T1000 (cell line): Measurements from ENCODE around the gene KRTAP12-3.
"Not testable (repeated sequence)": the region's sequence is repeated elsewhere in the genome, so short reads cannot be mapped to it uniquely, and the experiment has no call there.

Source experiments
- DNase-seq: peaks from one replicate; lab custom pipeline; 2025; ENCODE audit warnings: mixed read lengths; lab: John Stamatoyannopoulos, UW

Gene KRTAP12-3

DNA sequence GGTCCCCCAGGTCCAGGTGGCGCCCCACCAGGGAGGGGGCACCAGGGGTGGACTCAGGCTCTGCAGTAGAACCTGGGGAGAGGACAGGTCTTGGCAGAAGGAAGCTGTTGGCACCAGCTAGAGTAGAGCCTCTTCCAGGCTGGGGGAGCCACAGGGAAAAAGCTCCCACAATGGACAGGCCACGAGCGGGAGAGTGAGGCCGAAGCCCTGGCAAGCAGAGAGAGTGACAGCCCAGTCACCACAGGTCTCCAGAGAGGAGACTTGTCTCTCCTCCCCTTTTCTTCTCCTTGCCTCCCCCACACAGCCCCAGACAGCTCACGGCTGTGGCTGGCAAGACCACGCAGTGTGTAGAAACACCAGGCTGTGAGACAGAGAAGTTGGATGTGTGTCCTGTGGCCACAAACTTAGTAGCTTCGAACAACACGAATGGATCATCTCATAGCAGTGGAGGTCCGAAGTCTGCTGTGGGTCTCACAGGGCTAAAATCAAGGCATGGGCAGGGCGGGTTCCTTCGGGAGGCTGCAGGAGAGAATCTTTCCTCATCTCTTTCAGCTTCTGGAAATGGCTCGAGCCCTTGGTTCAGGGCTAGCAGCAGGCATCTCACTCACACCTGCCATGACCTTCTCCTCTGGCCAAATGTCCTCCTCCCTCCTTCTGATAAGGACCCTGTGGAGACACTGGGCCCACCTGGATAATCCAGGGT is 6.6 kb upstream of the KRTAP12-3 start:
- no peak for DNase-seq

DNA sequence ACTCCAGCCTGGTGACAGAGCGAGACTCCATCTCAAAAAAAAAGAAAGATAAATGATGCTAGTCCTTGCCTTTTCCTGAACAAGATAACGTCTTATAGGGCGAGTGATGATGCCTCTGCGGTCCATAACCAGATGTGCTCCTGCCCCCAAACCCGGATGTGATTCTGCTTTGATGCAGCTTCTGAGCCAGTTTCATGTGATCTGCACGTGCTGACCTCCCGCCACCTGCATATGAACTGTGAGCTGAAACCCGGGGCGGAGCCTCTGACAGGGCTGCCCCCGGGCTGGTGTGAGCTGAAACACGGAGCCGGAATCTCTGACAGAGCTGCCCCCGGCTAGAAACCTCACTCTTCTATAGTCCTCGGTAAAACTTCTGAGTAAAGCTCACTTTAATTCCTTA is 4.6 kb upstream of the KRTAP12-3 start:
- no peak for DNase-seq

DNA sequence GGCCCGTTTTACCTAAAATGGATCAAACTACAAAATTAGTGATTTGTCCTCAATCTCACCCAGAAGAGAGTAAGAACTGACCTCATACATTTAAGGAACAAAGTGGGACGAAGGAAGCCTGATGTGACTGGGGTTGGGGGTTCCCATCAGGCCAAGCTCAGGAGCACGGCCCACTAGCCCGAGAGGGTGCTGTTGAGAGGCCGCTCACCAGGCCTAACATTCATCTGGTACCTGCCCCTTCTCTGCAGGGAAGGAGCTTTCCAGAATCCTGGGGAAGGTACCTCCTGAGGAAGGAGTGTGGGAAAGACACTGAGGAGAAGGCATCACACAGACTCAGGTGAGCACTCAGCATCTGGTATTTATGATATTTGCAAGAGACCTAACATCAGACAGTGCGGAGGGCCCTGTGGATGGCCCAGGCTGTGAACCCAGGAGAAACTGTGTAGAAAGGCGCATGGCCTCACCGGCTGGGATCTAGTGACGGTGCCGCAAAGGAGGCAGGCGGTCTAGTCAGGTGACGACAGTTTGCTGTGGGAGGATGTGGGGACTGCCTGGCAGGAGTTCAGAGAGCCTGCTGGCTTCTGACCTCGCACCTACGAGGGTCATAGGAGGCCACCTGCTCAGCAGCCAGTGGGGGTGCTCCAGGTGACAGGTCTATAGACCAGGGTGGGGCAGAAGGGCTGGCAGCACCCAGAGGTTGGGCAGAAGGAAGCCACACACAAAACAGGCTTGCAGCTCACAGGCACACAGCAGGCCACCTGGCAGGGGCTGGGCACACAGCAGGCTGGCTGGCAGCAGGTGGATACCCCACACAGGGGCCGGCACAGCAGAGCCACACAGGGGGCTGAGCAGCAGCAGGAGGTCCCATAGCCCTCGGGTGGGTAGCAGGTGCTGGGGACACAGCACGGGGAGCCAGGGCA is 3.8 kb upstream of the KRTAP12-3 start:
- no peak for DNase-seq

DNA sequence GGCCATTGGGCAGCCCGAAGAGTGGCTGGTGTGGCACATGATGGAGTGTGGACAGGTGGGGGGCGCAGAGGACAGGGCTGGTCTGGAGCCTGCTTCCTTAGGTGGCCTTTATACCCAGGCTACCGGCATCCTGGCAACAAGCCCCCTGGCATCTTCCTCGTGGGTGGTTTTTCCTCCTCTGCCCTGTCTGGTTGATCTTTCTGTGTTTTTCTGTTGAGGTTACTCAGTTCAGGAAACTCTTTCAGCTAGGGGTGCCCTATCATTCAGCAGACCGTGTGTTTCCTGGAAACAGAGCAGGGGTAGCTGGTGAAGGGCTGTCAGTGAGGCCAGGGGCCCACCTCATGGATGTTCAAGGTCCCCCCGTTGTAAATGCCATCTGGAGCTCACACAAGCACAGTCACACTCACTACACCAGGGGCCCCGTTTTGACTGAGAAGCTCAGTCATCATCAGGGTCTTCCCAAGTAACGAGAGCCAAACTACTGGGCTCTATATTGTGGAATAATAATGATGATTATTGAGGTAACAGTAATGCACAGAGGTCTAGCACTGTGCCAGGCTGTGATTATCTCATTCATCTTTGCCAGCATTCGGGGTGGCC is 3.1 kb upstream of the KRTAP12-3 start, which contains the start of gene KRTAP12-4:
Gene KRTAP12-4, minus strand, starts transcription at position 84 of the 600 bp plus-strand sequence. Its CDS starts 45 bp downstream, at position 39.
- DNase-seq = no peak

DNA sequence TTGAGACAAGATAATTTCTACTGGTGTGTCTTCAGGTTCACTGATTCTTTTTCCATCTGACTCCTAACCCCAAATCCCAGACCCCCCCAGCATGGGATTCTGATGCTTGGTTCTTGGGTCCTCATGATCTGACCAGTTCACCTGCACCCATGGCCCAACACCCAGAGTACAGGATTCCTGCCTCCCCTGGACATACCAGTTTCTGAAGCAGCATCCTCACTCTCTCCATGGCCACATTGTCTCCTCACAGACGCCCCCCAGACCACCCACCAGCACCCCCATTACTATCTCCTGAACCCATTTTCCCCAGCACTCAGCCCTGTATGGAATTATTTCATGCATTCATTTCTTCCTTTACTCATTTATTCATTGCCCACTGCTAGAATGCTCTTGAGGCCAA is 864 bp upstream of the KRTAP12-3 start:
- no peak for DNase-seq

DNA sequence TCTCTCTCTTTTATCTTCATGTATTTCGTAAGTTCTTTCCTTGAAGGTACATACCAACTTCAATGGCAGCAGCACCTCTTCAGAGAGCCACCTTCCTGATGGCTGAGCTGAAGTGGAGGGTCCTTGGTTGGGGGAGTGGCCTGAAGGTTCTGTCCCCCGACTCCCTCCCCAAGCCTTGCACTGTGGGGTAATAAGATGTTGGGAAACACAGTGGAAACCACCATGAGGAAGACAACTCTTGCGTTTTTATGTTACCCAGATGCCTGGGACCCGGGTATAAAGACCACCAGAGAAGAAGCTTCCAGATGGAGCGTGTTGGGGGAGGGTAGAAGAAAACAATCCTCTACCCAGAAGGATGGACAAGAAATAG is 794 bp downstream of the KRTAP12-3 start:
- no peak for DNase-seq

- DNase-seq = no peak
Measured at GRCh38 chr21:44658913-44659595, 1.3 kb downstream of the KRTAP12-3 start.

GRCh38 chr21:44661567-44661966 is 3.8 kb downstream of the KRTAP12-3 start:
- DNase-seq = not testable (repeated sequence)

GRCh38 chr21:44664691-44665090 is 7.0 kb downstream of the KRTAP12-3 start:
- no peak for DNase-seq

DNA sequence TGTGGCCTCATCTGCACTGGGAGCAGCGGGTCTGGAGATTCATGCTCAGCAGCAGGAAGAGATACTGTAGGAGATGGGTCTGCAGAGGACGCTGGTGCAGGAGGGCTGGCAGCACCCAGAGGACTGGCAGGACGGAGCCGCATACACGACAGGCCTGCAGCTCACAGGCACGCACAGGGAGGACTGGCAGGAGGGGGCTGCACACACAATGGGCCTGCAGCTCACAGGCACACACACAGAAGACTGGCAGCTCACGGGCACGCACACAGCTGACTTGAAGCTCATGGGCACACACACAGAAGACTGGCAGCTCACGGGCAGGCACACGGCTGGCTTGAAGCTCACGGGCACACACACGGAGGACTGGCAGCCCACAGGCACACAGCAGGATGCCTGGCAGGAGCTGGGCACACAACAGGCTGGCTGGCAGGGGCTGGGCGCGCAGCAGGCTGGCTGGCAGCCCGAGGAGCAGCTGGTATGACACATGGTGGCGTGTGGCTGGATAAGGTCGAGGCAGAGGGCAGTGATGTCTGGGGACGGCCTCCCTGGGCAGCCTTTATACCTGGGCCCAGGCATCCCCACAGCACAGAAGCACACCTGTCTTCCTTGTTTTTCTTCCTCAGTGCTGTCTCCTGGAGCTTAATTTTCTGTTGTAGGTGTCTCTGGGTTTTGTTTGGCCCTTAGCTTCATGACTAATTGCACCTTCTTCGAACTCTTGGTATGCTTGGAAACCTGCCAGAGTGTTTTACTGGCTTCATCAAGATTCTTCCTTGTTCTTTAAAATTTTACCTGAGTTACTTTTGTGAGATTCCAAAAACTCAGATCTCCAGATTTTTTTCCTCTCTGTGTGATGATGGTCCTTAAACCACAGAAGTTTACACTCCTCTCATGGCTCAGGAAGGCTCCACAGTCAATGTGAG is 8.9 kb downstream of the KRTAP12-3 start, which contains the start of gene KRTAP12-2:
Gene KRTAP12-2, minus strand, starts transcription at position 527 of the 920 bp plus-strand sequence. Its CDS starts 41 bp downstream, at position 486.
- no peak for DNase-seq

DNA sequence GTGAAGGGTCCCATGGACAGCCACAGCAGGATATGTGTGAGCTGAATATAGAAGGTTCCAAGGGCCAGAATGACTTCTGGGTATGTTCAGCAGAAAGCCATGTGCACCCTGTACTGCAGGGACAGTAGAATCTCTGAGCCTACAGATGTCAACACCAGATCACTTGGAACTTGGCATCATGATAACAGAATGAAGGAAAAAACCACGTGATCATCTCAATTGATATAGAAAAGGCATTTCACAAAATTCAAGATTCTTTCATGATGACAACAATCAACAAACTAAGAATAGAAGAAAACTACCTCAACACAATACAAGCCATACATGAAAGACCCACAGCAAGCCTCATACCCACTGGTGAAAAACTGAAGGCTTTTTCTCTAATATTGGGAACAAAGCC is 9.9 kb downstream of the KRTAP12-3 start:
- DNase-seq = no peak

- DNase-seq = no peak
Measured at GRCh38 chr21:44670642-44671432, 13.1 kb downstream of the KRTAP12-3 start.

DNA sequence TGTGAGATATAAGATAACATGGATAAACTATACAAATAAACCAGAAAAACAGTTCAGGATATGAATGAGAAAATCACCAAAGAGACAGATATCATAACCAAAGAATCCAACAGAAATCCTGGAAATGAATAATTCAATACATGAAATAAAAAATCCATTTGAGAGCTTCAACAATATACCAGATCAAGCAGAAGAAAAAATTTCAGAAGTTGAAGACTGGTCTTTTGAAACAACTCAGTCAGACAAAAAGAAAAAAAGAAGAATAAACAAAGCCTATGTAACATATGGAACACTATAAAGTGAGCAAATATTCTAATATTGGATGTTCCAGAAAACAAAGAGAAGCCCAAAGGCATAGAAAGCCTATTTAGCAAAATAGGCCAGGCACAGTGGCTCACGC is 14.2 kb downstream of the KRTAP12-3 start:
- no peak for DNase-seq

DNA sequence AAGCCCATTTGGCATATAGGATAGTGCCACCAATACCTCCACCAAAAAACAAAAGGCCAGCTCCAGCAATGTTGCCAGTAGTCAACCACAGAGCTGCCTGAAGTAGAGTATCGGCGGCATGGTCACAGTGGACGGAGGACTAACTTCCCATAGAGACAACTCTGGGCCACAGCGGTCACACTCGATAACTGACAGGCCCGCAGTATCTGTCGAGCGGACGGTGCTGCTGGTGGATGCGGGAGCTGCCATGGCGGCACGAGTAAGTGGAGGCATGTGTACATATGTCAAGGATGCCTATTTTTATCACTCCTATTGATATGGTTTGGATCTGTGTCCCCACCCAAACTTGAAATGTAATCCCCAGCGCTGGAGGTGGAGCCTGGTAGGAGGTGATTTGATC is 20.1 kb downstream of the KRTAP12-3 start:
- DNase-seq = no peak

DNA sequence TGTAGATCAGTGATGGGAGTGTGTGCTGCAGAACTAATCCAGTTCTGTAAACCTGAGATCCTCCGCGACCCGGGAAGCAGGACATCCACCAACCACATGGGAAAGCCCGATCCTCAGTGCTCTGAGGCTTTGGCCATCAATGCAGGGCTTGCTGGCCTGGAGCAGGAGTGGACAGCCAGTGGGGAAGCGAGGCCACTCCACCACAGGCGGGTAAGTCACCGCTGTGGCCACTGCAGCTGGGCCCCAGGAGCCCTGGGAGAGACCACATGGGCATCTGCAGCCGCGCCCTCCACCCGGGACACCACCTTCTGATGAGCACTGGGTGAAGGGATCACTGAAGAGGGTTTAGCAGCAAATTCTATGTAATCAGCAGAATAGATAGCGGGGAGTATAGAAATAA is 23.4 kb downstream of the KRTAP12-3 start:
- DNase-seq = no peak

GRCh38 chr21:44681861-44682579 is 24.3 kb downstream of the KRTAP12-3 start, which contains the start of gene KRTAP12-1:
Gene KRTAP12-1, minus strand, starts transcription at chr21:44682163. Its CDS starts 40 bp downstream, at chr21:44682123.
- no peak for DNase-seq

DNA sequence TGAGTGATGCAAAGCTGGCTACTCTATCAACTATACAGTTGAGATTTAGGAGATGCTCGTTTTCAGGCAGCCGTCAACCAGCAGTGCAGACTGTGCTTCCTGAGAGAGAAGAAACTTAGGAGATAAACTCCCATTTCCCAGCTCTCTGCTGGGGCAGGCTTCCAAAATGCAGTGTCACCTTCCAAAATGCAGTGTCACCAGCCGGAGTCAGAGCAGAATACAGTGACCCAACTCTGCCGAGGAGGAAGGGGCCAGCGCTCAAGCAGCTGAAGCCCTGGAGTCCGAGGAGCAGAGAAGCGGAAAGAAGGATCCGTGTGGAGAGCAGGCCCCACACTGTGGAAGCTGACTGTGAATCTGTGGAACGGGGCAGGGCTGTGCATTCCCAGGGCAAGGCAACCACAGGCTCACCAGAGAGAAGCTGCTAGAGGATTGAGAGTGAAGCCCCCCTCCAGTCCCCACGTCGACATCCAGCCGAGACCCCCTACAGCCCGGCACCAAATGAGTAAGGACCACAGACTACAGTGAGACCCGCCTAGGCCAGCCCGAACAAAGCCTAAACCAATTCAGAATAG is 24.9 kb downstream of the KRTAP12-3 start:
- DNase-seq = no peak

DNA sequence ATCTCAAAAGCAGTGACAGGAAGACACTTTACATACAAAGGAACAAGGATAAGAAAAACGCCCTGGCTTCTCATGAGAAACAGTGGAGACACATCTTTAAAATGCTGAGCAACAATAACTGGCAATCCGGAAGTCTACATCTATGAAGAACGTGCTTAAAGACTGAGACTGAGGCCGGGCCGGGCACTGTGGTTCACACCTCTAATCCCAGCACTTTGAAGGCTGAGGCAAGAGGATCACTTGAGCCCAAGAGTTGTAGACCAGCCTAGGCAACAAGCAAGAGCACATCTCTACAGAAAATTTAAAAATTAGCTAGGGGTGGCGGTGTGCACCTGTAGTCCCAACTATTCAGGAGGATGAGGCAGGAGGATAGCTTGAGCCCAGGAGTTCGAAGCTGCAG is 26.3 kb downstream of the KRTAP12-3 start:
- DNase-seq = no peak

DNA sequence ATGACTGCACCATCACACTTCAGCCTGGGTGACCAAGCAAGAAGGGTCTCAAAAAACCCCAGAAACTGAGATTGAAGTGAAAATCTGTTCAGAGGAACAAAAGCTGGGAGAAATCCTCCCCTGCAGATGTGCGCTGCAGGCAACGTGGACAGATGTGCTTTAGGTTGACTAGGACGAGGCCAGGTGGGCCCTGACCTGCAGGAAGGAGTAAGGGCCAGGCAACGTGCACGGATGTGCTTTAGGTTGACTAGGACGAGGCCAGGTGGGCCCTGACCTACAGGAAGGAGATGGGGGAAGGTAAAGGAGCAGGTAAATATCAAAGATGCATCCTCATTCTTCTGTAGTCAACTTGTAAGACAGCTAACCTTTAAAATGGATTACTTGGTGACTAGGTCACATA is 26.8 kb downstream of the KRTAP12-3 start:
- no peak for DNase-seq
